Loucy (cell line): ENCODE measurements around the gene SEC16B.

ENCODE experiments used
- H2AFZ ChIP-seq: fragments of 200-600 bp; sonication (generic); 2 replicates; pipeline ENCODE4 v1.6.0; 2016; ENCODE audit warnings: antibody characterized with exemption, mild to moderate bottlenecking, low read length, moderate library complexity
- H3F3A ChIP-seq: fragments of 200-600 bp; 2 replicates; pipeline ENCODE4 v1.6.0; 2016; ENCODE audit warnings: antibody characterized with exemption, low read depth, mild to moderate bottlenecking
- H3K27me3 ChIP-seq: fragments of 200-600 bp; sonication (generic); 2 replicates; pipeline ENCODE4 v1.6.1; 2014; ENCODE audit warnings: low read length, mild to moderate bottlenecking; ENCODE audit not compliant: insufficient read depth, poor library complexity, severe bottlenecking
- H3K36me3 ChIP-seq: fragments of 200-600 bp; sonication (generic); 2 replicates; pipeline ENCODE4 v1.6.1; 2016; ENCODE audit warnings: low read length; ENCODE audit not compliant: insufficient read depth
- H3K4me1 ChIP-seq: fragments of 200-600 bp; sonication (generic); 2 replicates; pipeline ENCODE4 v1.5.1; 2014; ENCODE audit warnings: low read length, mild to moderate bottlenecking; ENCODE audit not compliant: insufficient read depth, poor library complexity, severe bottlenecking
- H3K4me2 ChIP-seq: fragments of 200-600 bp; sonication (generic); 2 replicates; pipeline ENCODE4 v1.6.0; 2014; ENCODE audit warnings: antibody characterized with exemption, low read length, low read depth, mild to moderate bottlenecking; ENCODE audit not compliant: poor library complexity, severe bottlenecking
- H3K4me3 ChIP-seq: fragments of 200-600 bp; sonication (generic); 2 replicates; pipeline ENCODE4 v1.5.1; 2014; ENCODE audit warnings: low read length, mild to moderate bottlenecking, mixed read lengths; ENCODE audit not compliant: poor library complexity, severe bottlenecking
- H3K79me2 ChIP-seq: fragments of 200-600 bp; sonication (generic); 2 replicates; pipeline ENCODE4 v1.6.1; 2014; ENCODE audit warnings: low read length; ENCODE audit not compliant: insufficient read depth
- H3K9ac ChIP-seq: fragments of 200-600 bp; sonication (generic); 2 replicates; pipeline ENCODE4 v1.6.0; 2014; ENCODE audit warnings: mild to moderate bottlenecking, low read depth, low read length, moderate library complexity; ENCODE audit not compliant: poor library complexity, severe bottlenecking
- H3K9me2 ChIP-seq: fragments of 200-600 bp; sonication (generic); replicated peaks from 2 replicates; pipeline ENCODE4 v1.6.1; 2016; ENCODE audit warnings: low read depth, low read length, mixed read lengths
- H3K9me3 ChIP-seq: fragments of 200-600 bp; sonication (generic); 2 replicates; pipeline ENCODE4 v1.6.1; 2014; ENCODE audit warnings: mild to moderate bottlenecking, antibody characterized with exemption, low read length, low read depth; ENCODE audit not compliant: insufficient read depth
- H4K20me1 ChIP-seq: fragments of 200-600 bp; sonication (generic); 2 replicates; pipeline ENCODE4 v1.6.0; 2014; ENCODE audit warnings: antibody characterized with exemption, low read length, mild to moderate bottlenecking; ENCODE audit not compliant: insufficient read depth, poor library complexity, severe bottlenecking
- EZH2phosphoT487 ChIP-seq: fragments of 200-600 bp; IDR thresholded peaks from 2 replicates; pipeline ENCODE4 v1.6.1; 2018; ENCODE audit warnings: antibody characterized with exemption, mild to moderate bottlenecking, moderate library complexity, borderline replicate concordance
- TF ChIP-seq, protein P1 (sequence below): fragments of 200-600 bp; sonication (generic); conservative IDR thresholded peaks from 2 replicates; pipeline ENCODE4 v1.5.1; 2014; ENCODE audit warnings: mild to moderate bottlenecking, antibody characterized with exemption, low read length

Gene SEC16B

DNA sequence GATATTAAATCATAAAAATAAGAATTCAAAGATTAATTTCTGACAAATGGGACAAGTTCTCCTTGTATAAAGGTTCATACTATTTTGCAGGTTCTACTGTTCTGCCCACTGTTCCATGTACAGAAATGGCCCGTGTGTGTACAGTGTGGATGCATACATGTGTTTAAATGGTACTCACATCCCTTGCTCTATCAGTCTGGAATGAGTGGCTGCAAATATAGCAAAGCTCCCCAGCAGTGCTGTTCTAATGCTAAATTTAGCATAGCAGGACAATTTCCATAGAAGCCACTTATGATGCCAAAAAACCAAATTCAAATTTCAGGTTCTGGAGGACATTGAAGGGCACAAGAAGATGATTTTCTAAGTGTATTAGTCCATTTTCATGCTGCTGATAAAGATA lies 9.4 kb upstream of the SEC16B start:
- Histone ChIP-seq H3F3A (no peaks in the 10 kb centered on the region), H3K4me3 (no peak overlapping the region), H4K20me1 (no peaks in the 10 kb centered on the region), H3K4me1 (no peaks in the 10 kb centered on the region), H3K4me2 (no peak overlapping the region), H3K27me3 (no peaks in the 10 kb centered on the region), H3K9me3 (no peaks in the 10 kb centered on the region), H3K9me2 (no peaks in the 10 kb centered on the region), H3K9ac (no peak overlapping the region), H3K36me3 (no peaks in the 10 kb centered on the region), H3K79me2 (no peaks in the 10 kb centered on the region), H2AFZ (no peak overlapping the region)
- TF ChIP-seq, protein P1, sequence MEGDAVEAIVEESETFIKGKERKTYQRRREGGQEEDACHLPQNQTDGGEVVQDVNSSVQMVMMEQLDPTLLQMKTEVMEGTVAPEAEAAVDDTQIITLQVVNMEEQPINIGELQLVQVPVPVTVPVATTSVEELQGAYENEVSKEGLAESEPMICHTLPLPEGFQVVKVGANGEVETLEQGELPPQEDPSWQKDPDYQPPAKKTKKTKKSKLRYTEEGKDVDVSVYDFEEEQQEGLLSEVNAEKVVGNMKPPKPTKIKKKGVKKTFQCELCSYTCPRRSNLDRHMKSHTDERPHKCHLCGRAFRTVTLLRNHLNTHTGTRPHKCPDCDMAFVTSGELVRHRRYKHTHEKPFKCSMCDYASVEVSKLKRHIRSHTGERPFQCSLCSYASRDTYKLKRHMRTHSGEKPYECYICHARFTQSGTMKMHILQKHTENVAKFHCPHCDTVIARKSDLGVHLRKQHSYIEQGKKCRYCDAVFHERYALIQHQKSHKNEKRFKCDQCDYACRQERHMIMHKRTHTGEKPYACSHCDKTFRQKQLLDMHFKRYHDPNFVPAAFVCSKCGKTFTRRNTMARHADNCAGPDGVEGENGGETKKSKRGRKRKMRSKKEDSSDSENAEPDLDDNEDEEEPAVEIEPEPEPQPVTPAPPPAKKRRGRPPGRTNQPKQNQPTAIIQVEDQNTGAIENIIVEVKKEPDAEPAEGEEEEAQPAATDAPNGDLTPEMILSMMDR = no peak
- no peak for TF ChIP-seq EZH2phosphoT487

GRCh38 chr1:177978530-177978929 lies 8.7 kb upstream of the SEC16B start:
- TF ChIP-seq EZH2phosphoT487 = no peak
- TF ChIP-seq, protein P1 = no peak
- H3K27me3 ChIP-seq = no peaks in the 10 kb centered on the region

DNA sequence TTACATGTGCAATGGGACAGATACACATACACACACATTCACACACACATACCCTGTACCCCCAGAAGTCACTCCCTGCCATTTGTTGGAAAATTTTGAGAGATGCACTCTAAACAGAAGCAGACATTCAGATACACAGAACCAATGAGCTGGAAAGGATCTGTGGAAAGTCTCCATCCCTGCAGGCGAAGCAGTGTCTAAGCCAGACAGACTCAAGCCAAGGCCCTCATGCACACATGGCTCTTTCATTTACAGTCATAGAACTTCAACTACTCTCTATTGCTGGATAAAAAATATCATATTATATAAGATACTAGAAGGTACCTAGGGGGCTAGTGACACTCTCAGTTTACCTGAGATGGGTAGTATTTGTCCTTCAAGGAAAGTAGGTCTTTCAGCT lies 7.3 kb upstream of the SEC16B start:
- Histone ChIP-seq H3K9ac (no peak overlapping the region), H3K9me3 (no peaks in the 10 kb centered on the region), H3K4me3 (no peak overlapping the region), H3K79me2 (no peaks in the 10 kb centered on the region), H4K20me1 (no peaks in the 10 kb centered on the region), H3F3A (no peaks in the 10 kb centered on the region), H3K4me2 (no peak overlapping the region), H3K9me2 (no peaks in the 10 kb centered on the region), H3K27me3 (no peaks in the 10 kb centered on the region), H2AFZ (no peak overlapping the region), H3K4me1 (no peaks in the 10 kb centered on the region), H3K36me3 (no peaks in the 10 kb centered on the region)
- TF ChIP-seq, protein P1 = no peak
- no peak for TF ChIP-seq EZH2phosphoT487

More at GRCh38 chr1:177978530-177978929, 8.7 kb upstream of the SEC16B start:
- Histone ChIP-seq H3K4me2 (no peak overlapping the region), H4K20me1 (no peaks in the 10 kb centered on the region), H3K9me2 (no peaks in the 10 kb centered on the region), H3F3A (no peaks in the 10 kb centered on the region), H3K36me3 (no peaks in the 10 kb centered on the region), H3K4me3 (no peak overlapping the region), H3K9me3 (no peaks in the 10 kb centered on the region), H3K4me1 (no peaks in the 10 kb centered on the region), H3K9ac (no peak overlapping the region), H3K79me2 (no peaks in the 10 kb centered on the region), H2AFZ (no peak overlapping the region)
